WTC11 (cell line): ENCODE results near the gene ZCCHC7. TPM values are rescaled to one million over a fixed set of nuclear protein-coding genes. Genes with fewer than 3 reads are reported as not detected.

Experiments used
- ATAC-seq: fragments of 200-7000 bp; cut with Tn5 transposase; 2 replicates; pipeline ENCODE4 v1.10.0; 2021; ENCODE audit warnings: mild to moderate bottlenecking, moderate library complexity
- CTCF ChIA-PET: fragments of 300-600 bp; sonication (Branson Sonifier 250); formaldehyde crosslinking; loops from one replicate; lab custom pipeline; 2021; ENCODE audit warnings: antibody characterized with exemption; lab: Charles Lee
- POLR2A ChIA-PET: fragments of 350-600 bp; sonication (Branson Sonifier 250); formaldehyde crosslinking; loops from one replicate; lab custom pipeline; 2021; ENCODE audit warnings: antibody characterized with exemption; lab: Charles Lee
- DNase-seq: peaks from one replicate; pipeline ENCODE4 v3.0.0; 2021; ENCODE audit warnings: low spot score
- H3K27ac Mint-ChIP-seq: 2 replicates; pipeline ENCODE4 v1.8.0; 2021; ENCODE audit warnings: mixed read lengths
- H3K27me3 Mint-ChIP-seq: 2 replicates; pipeline ENCODE4 v1.8.0; 2021; ENCODE audit warnings: low read depth, mild to moderate bottlenecking, moderate library complexity, mixed read lengths
- H3K36me3 Mint-ChIP-seq: 2 replicates; pipeline ENCODE4 v1.8.0; 2021; ENCODE audit warnings: mixed read lengths
- H3K4me1 Mint-ChIP-seq: 2 replicates; pipeline ENCODE4 v1.8.0; 2022; ENCODE audit warnings: mixed read lengths
- H3K4me3 Mint-ChIP-seq: 2 replicates; pipeline ENCODE4 v1.8.0; 2021; ENCODE audit warnings: mild to moderate bottlenecking, moderate library complexity, mixed read lengths
- H3K9me3 Mint-ChIP-seq: 2 replicates; pipeline ENCODE4 v1.8.0; 2021; ENCODE audit warnings: mixed read lengths
- ATF6 ChIP-seq: sonication (generic); formaldehyde crosslinking; IDR thresholded peaks from 2 replicates; pipeline ENCODE4 v1.8.1; 2023; ENCODE audit warnings: mild to moderate bottlenecking, missing genetic modification reagents
- EMX1 ChIP-seq: fragments of 250-450 bp; sonication (Bioruptor Pico); IDR thresholded peaks from 2 replicates; pipeline ENCODE4 v1.8.0; 2021; ENCODE audit warnings: mild to moderate bottlenecking
- ETV6 ChIP-seq: sonication (generic); formaldehyde crosslinking; IDR thresholded peaks from 2 replicates; pipeline ENCODE4 v1.8.1; 2022; ENCODE audit warnings: mild to moderate bottlenecking, missing genetic modification reagents
- GTF2I ChIP-seq: fragments of 250-450 bp; sonication (Bioruptor Pico); conservative IDR thresholded peaks from 2 replicates; pipeline ENCODE4 v1.4.0; 2021; ENCODE audit warnings: mild to moderate bottlenecking
- IRF2 ChIP-seq: sonication (generic); formaldehyde crosslinking; IDR thresholded peaks from 2 replicates; pipeline ENCODE4 v1.8.0; 2022; ENCODE audit warnings: low read depth, missing genetic modification reagents, borderline replicate concordance
- MYBL2 ChIP-seq: sonication (generic); formaldehyde crosslinking; IDR thresholded peaks from 2 replicates; pipeline ENCODE4 v1.8.1; 2023; ENCODE audit warnings: mild to moderate bottlenecking, moderate library complexity, missing genetic modification reagents
- NFYB ChIP-seq: sonication (generic); formaldehyde crosslinking; conservative IDR thresholded peaks from 2 replicates; pipeline ENCODE4 v1.8.0; 2022; ENCODE audit warnings: low read depth, missing genetic modification reagents
- OVOL2 ChIP-seq: fragments of 250-450 bp; sonication (Bioruptor Pico); IDR thresholded peaks from 2 replicates; pipeline ENCODE4 v1.9.0; 2021; ENCODE audit warnings: mild to moderate bottlenecking, borderline replicate concordance
- SMAD3 ChIP-seq: sonication (generic); formaldehyde crosslinking; IDR thresholded peaks from 2 replicates; pipeline ENCODE4 v1.8.0; 2022; ENCODE audit warnings: missing genetic modification reagents, mild to moderate bottlenecking, borderline replicate concordance
- STAT6 ChIP-seq: sonication (generic); formaldehyde crosslinking; conservative IDR thresholded peaks from 2 replicates; pipeline ENCODE4 v1.8.1; 2023; ENCODE audit warnings: mild to moderate bottlenecking, low read depth, missing genetic modification reagents, moderate library complexity
- TEAD4 ChIP-seq: sonication (generic); formaldehyde crosslinking; IDR thresholded peaks from 2 replicates; pipeline ENCODE4 v1.8.0; 2022; ENCODE audit warnings: mild to moderate bottlenecking, missing genetic modification reagents
- USF1 ChIP-seq: sonication (generic); formaldehyde crosslinking; IDR thresholded peaks from 2 replicates; pipeline ENCODE4 v1.8.0; 2022; ENCODE audit warnings: mild to moderate bottlenecking, missing genetic modification reagents
- ZNF121 ChIP-seq: sonication (generic); formaldehyde crosslinking; IDR thresholded peaks from 2 replicates; pipeline ENCODE4 v1.8.0; 2023; ENCODE audit warnings: missing genetic modification reagents
- ZNF219 ChIP-seq: sonication (generic); formaldehyde crosslinking; IDR thresholded peaks from 2 replicates; pipeline ENCODE4 v1.8.0; 2023; ENCODE audit warnings: missing genetic modification reagents, mild to moderate bottlenecking, borderline replicate concordance
- ZNF425 ChIP-seq: fragments of 250-450 bp; sonication (Bioruptor Pico); conservative IDR thresholded peaks from 2 replicates; pipeline ENCODE4 v1.9.0; 2021; ENCODE audit warnings: mild to moderate bottlenecking
- ZNF671 ChIP-seq: fragments of 250-450 bp; sonication (Bioruptor Pico); IDR thresholded peaks from 2 replicates; pipeline ENCODE4 v1.8.0; 2021; ENCODE audit warnings: mild to moderate bottlenecking
- total RNA-seq: library from RNA; stranded (reverse); gene quantifications from 3 replicates; pipeline ENCODE4 v1.2.3, GENCODE V29; 2021
- TF ChIP-seq, protein P1 (sequence below): fragments of 250-450 bp; sonication (Bioruptor Pico); IDR thresholded peaks from 2 replicates; pipeline ENCODE4 v1.9.0; 2021; ENCODE audit warnings: mild to moderate bottlenecking
- TF ChIP-seq, protein P2 (sequence below): sonication (generic); formaldehyde crosslinking; IDR thresholded peaks from 2 replicates; pipeline ENCODE4 v1.8.1; 2022; ENCODE audit warnings: low read depth, missing genetic modification reagents, borderline replicate concordance
- TF ChIP-seq, protein P3 (sequence below): fragments of 250-450 bp; sonication (Bioruptor Pico); IDR thresholded peaks from 2 replicates; pipeline ENCODE4 v1.9.0; 2021; ENCODE audit warnings: moderate library complexity, mild to moderate bottlenecking, inconsistent platforms, borderline replicate concordance

The ZCCHC7 gene
- total RNA-seq, 1 experiment from 2014 or later = 30.1 TPM

- TF ChIP-seq, protein P1, sequence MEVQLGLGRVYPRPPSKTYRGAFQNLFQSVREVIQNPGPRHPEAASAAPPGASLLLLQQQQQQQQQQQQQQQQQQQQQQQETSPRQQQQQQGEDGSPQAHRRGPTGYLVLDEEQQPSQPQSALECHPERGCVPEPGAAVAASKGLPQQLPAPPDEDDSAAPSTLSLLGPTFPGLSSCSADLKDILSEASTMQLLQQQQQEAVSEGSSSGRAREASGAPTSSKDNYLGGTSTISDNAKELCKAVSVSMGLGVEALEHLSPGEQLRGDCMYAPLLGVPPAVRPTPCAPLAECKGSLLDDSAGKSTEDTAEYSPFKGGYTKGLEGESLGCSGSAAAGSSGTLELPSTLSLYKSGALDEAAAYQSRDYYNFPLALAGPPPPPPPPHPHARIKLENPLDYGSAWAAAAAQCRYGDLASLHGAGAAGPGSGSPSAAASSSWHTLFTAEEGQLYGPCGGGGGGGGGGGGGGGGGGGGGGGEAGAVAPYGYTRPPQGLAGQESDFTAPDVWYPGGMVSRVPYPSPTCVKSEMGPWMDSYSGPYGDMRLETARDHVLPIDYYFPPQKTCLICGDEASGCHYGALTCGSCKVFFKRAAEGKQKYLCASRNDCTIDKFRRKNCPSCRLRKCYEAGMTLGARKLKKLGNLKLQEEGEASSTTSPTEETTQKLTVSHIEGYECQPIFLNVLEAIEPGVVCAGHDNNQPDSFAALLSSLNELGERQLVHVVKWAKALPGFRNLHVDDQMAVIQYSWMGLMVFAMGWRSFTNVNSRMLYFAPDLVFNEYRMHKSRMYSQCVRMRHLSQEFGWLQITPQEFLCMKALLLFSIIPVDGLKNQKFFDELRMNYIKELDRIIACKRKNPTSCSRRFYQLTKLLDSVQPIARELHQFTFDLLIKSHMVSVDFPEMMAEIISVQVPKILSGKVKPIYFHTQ (CRISPR knock-in tag) = no peak
- TF ChIP-seq ZNF219 = no peak
These were observed 59.8 kb downstream of the ZCCHC7 start (continued) for GRCh38 chr9:37180138-37180537.

DNA sequence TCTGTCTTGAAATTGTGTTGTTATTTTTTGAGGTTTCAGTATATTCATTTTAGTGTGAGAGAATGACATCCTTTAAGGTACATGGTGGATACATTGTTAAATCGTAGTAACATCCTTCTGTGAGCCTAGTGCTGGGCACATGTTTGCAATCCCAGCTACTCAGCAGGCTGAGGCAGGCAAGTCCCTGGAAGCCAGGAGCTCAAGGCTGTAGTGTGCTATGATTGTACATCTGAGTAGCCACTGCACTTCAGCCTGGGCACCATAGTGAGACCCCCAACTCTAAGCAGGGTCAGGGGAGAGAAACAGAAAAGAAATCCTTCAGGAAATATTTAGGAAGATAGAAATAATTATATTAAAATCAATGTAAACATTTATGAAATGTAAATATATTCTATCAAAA lies 62.3 kb downstream of the ZCCHC7 start:
- peaks cover 14% of the 10 kb centered on the region for H3K36me3 Mint-ChIP-seq

GRCh38 chr9:37184905-37185867 lies 64.8 kb downstream of the ZCCHC7 start:
- ATAC-seq (peak; percentile 56; the same call in 1 of the 2 replicates), DNase-seq (no peak)
- peaks cover 25% of the 10 kb centered on the region for H3K36me3 Mint-ChIP-seq
- H3K4me3 Mint-ChIP-seq = no peak overlapping the region
- no peaks in the 10 kb centered on the region for H3K27me3 Mint-ChIP-seq
- peaks cover 49% of the 10 kb centered on the region for H3K4me1 Mint-ChIP-seq
- peaks cover 21% of the 10 kb centered on the region for H3K9me3 Mint-ChIP-seq
- POLR2A ChIA-PET = interaction anchor here (0.6 kb wide), 1 partner anchor 280 kb away, joined by 3 read pairs; no protein-coding TSS in a partner anchor
- CTCF ChIA-PET = interaction anchor here (0.7 kb wide), 1 partner anchor 456 kb away, joined by 4 read pairs; no protein-coding TSS in a partner anchor
- H3K27ac Mint-ChIP-seq = peak overlapping the region; percentile 82
- TF ChIP-seq OVOL2 (CRISPR knock-in tag) = no peak
- TF ChIP-seq IRF2 (CRISPR knock-in tag) = no peak
- TF ChIP-seq ZNF425 (CRISPR knock-in tag) = no peak
- no peak for TF ChIP-seq GTF2I (CRISPR knock-in tag)
- no peak for TF ChIP-seq MYBL2 (CRISPR knock-in tag)
- no peak for TF ChIP-seq SMAD3 (CRISPR knock-in tag)
- no peak for TF ChIP-seq ETV6
- no peak for TF ChIP-seq TEAD4 (CRISPR knock-in tag)
- no peak for TF ChIP-seq ZNF121 (CRISPR knock-in tag)
- TF ChIP-seq, protein P2, sequence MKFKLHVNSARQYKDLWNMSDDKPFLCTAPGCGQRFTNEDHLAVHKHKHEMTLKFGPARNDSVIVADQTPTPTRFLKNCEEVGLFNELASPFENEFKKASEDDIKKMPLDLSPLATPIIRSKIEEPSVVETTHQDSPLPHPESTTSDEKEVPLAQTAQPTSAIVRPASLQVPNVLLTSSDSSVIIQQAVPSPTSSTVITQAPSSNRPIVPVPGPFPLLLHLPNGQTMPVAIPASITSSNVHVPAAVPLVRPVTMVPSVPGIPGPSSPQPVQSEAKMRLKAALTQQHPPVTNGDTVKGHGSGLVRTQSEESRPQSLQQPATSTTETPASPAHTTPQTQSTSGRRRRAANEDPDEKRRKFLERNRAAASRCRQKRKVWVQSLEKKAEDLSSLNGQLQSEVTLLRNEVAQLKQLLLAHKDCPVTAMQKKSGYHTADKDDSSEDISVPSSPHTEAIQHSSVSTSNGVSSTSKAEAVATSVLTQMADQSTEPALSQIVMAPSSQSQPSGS (CRISPR knock-in tag) = no peak
- no peak for TF ChIP-seq ATF6 (CRISPR knock-in tag)
- no peak for TF ChIP-seq STAT6 (CRISPR knock-in tag)
- TF ChIP-seq USF1 (CRISPR knock-in tag) = no peak
- TF ChIP-seq, protein P3, sequence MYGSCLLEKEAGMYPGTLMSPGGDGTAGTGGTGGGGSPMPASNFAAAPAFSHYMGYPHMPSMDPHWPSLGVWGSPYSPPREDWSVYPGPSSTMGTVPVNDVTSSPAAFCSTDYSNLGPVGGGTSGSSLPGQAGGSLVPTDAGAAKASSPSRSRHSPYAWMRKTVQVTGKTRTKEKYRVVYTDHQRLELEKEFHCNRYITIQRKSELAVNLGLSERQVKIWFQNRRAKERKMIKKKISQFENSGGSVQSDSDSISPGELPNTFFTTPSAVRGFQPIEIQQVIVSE = no peak
- no peak for TF ChIP-seq EMX1 (CRISPR knock-in tag)
- no peak for TF ChIP-seq NFYB (CRISPR knock-in tag)

More for the DNA sequence above, 62.3 kb downstream of the ZCCHC7 start:
- H3K27ac Mint-ChIP-seq = peak overlapping the region; percentile 77
- no peaks in the 10 kb centered on the region for H3K27me3 Mint-ChIP-seq
- ChIA-PET POLR2A (no interaction called here), CTCF (no interaction called here)
- H3K9me3 Mint-ChIP-seq = peaks cover 17% of the 10 kb centered on the region
- peaks cover 39% of the 10 kb centered on the region for H3K4me1 Mint-ChIP-seq
- DNase-seq = no peak
- H3K4me3 Mint-ChIP-seq = no peak overlapping the region
- TF ChIP-seq ZNF121 (CRISPR knock-in tag) (peak; percentile 95), ZNF671 (CRISPR knock-in tag) (no peak)
- ATAC-seq = no peak
